ENCODE data around the gene SP1. TPM values are rescaled to one million over a fixed set of nuclear protein-coding genes. Genes with fewer than 3 reads are reported as not detected.

The SP1 gene
- total and polyA plus RNA-seq, 9 of the 15 experiments (the other 6 are each of a cell fraction or from before 2014, with no cell fraction given), result 8.0 to 65.5 (median 41.6) TPM

DNA sequence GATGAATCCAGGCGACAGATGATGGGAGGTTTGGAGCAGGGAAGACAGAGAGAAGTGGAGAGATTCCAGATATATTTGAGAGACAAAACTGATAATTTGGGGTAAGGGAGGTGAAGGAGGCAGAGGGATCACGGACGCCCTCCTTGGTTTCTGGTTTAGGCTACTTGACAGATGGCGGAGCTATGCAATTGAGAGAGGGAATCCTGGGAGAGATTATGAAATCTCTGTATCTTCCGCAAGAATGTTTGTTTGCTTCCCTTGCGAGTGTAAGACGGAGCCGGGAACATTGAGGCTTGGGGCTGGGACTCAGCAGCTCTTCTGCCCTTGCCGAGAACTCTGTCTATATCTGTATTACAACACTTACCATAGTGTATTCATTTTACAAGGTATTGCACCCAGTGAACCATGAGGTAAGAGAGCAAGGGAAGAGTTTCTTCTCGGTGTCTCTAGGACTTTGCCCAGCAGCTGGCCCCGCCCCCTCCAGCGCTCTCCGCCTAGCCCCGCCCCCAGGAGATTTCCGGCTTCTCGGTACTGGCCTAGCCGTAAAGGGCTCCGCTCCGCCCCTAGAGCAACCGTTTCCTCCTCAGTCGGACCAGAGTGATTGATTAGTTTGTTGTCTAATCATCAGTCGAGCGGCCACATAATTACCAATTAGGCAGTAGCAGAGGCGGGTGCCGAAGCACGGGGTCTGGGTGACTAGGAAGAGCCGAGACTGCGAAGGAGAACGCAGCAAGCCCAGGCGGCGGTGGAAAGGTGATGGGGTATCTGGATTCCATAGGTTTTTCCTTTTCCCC is 61.3 kb downstream of the SP1 start, which contains the start of gene PRR13 (continued):
- TF ChIP-seq MEIS2 (IDR thresholded peaks at IDR 0.05; ENCODE audit: partially characterized antibody) (peak; percentile 87), ZFP1 (CRISPR knock-in tag; IDR thresholded peaks at IDR 0.05) (no peak), TGIF2 (CRISPR knock-in tag; IDR thresholded peaks at IDR 0.05) (no peak), MAZ (CRISPR knock-in tag; conservative IDR thresholded peaks at IDR 0.05 in 1 of 2, IDR thresholded peaks at IDR 0.05 in 1 of 2) (peak in 1 of 2 experiments; percentile 39; a peak in 1 of 4 replicates), ZEB2 (IDR thresholded peaks at IDR 0.05) (no peak), KLF16 (IDR thresholded peaks at IDR 0.05) (no peak), CEBPG (CRISPR knock-in tag; IDR thresholded peaks at IDR 0.05) (peak; percentile 85), CEBPG (tag; conservative IDR thresholded peaks at IDR 0.05 in 1 of 2, IDR thresholded peaks at IDR 0.05 in 1 of 2) (peak; percentile 94 to 98), NFATC3 (IDR thresholded peaks at IDR 0.05) (no peak), ZZZ3 (IDR thresholded peaks at IDR 0.05) (no peak), PCBP1 (IDR thresholded peaks at IDR 0.05; ENCODE audit: low read depth, low read length, poor library complexity, severe bottlenecking) (no peak), NFIC (IDR thresholded peaks at IDR 0.05) (no peak), ZNF551 (CRISPR knock-in tag; IDR thresholded peaks at IDR 0.05) (no peak), RBM25 (IDR thresholded peaks at IDR 0.05; ENCODE audit: low read depth, low read length, severe bottlenecking) (peak; percentile 89), HNRNPL (IDR thresholded peaks at IDR 0.05; ENCODE audit: low read depth, low read length) (no peak)
- TF ChIP-seq, protein P1, sequence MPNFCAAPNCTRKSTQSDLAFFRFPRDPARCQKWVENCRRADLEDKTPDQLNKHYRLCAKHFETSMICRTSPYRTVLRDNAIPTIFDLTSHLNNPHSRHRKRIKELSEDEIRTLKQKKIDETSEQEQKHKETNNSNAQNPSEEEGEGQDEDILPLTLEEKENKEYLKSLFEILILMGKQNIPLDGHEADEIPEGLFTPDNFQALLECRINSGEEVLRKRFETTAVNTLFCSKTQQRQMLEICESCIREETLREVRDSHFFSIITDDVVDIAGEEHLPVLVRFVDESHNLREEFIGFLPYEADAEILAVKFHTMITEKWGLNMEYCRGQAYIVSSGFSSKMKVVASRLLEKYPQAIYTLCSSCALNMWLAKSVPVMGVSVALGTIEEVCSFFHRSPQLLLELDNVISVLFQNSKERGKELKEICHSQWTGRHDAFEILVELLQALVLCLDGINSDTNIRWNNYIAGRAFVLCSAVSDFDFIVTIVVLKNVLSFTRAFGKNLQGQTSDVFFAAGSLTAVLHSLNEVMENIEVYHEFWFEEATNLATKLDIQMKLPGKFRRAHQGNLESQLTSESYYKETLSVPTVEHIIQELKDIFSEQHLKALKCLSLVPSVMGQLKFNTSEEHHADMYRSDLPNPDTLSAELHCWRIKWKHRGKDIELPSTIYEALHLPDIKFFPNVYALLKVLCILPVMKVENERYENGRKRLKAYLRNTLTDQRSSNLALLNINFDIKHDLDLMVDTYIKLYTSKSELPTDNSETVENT (CRISPR knock-in tag; IDR thresholded peaks at IDR 0.05), result no peak
- TF ChIP-seq, protein P2, sequence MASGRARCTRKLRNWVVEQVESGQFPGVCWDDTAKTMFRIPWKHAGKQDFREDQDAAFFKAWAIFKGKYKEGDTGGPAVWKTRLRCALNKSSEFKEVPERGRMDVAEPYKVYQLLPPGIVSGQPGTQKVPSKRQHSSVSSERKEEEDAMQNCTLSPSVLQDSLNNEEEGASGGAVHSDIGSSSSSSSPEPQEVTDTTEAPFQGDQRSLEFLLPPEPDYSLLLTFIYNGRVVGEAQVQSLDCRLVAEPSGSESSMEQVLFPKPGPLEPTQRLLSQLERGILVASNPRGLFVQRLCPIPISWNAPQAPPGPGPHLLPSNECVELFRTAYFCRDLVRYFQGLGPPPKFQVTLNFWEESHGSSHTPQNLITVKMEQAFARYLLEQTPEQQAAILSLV (tag; IDR thresholded peaks at IDR 0.05), result no peak; the same call in 1 of the 2 replicates
- TF ChIP-seq, protein P3, sequence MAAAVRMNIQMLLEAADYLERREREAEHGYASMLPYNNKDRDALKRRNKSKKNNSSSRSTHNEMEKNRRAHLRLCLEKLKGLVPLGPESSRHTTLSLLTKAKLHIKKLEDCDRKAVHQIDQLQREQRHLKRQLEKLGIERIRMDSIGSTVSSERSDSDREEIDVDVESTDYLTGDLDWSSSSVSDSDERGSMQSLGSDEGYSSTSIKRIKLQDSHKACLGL (CRISPR knock-in tag; IDR thresholded peaks at IDR 0.05; ENCODE audit: borderline replicate concordance, poor library complexity, severe bottlenecking), result no peak
- TF ChIP-seq, protein P4, sequence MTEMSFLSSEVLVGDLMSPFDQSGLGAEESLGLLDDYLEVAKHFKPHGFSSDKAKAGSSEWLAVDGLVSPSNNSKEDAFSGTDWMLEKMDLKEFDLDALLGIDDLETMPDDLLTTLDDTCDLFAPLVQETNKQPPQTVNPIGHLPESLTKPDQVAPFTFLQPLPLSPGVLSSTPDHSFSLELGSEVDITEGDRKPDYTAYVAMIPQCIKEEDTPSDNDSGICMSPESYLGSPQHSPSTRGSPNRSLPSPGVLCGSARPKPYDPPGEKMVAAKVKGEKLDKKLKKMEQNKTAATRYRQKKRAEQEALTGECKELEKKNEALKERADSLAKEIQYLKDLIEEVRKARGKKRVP (CRISPR knock-in tag; IDR thresholded peaks at IDR 0.05), result peak; percentile 58; the same call in 1 of the 2 replicates
